ENCODE data around the gene PHLPP1. TPM values are rescaled to one million over a fixed set of nuclear protein-coding genes. Genes with fewer than 3 reads are reported as not detected.

Gene PHLPP1
- total and polyA plus RNA-seq, 9 donors: 4.4 to 15.9 (median 12.0) TPM

- H3K9me3 ChIP-seq: no peaks in the 10 kb centered on the region
Observed at GRCh38 chr18:62847081-62847480, 131.7 kb downstream of the PHLPP1 start.

GRCh38 chr18:62848946-62849345 is 133.6 kb downstream of the PHLPP1 start:
- Histone ChIP-seq H3K4me3 (no peak overlapping the region), H3K36me3 (no peaks in the 10 kb centered on the region), H3K9me3 (no peaks in the 10 kb centered on the region), H3K27ac (no peak overlapping the region), H3K4me1 (ENCODE audit: insufficient read depth) (no peaks in the 10 kb centered on the region), H3K27me3 (no peaks in the 10 kb centered on the region)
- 97 to 100% (median 99%) methylated on average over 1 of the region's 1 CpG for WGBS, 3 donors
- DNase-seq: no peak
- intact Hi-C loops (cut with DNase I): no loop called here
- TF ChIP-seq POLR2A (IDR thresholded peaks at IDR 0.05) (no peak), EP300 (IDR thresholded peaks at IDR 0.05) (no peak), CTCF (IDR thresholded peaks at IDR 0.05) (no peak)

More at GRCh38 chr18:62847081-62847480, 131.7 kb downstream of the PHLPP1 start:
- no peak for DNase-seq
- H3K4me3 ChIP-seq: no peak overlapping the region
- 49 to 65% (median 56%) methylated on average over 4 of the region's 4 CpGs for WGBS, 3 donors
- no peak overlapping the region for H3K27ac ChIP-seq
- H3K27me3 ChIP-seq: no peaks in the 10 kb centered on the region
- no peaks in the 10 kb centered on the region for H3K36me3 ChIP-seq
- H3K4me1 ChIP-seq (ENCODE audit: insufficient read depth): no peaks in the 10 kb centered on the region
- TF ChIP-seq POLR2A (IDR thresholded peaks at IDR 0.05): no peak
- TF ChIP-seq CTCF (IDR thresholded peaks at IDR 0.05): no peak
- no peak for TF ChIP-seq EP300 (IDR thresholded peaks at IDR 0.05)
- intact Hi-C loops (cut with DNase I): no loop called here

GRCh38 chr18:62850619-62851306 is 135.4 kb downstream of the PHLPP1 start:
- no peak for TF ChIP-seq POLR2A (IDR thresholded peaks at IDR 0.05)
- TF ChIP-seq CTCF (IDR thresholded peaks at IDR 0.05): no peak
- no peak for TF ChIP-seq EP300 (IDR thresholded peaks at IDR 0.05)
- Histone ChIP-seq H3K27ac (no peak overlapping the region), H3K9me3 (no peaks in the 10 kb centered on the region), H3K4me3 (no peak overlapping the region), H3K27me3 (no peaks in the 10 kb centered on the region), H3K36me3 (no peaks in the 10 kb centered on the region), H3K4me1 (ENCODE audit: insufficient read depth) (no peaks in the 10 kb centered on the region)
- intact Hi-C loops (cut with DNase I): no loop called here
- 83 to 95% (median 85%) methylated on average over 7 of the region's 7 CpGs for WGBS, 3 donors
- DNase-seq: no peak

GRCh38 chr18:62852851-62853250 is 137.5 kb downstream of the PHLPP1 start:
- 69 to 75% (median 74%) methylated on average over 2 of the region's 2 CpGs for WGBS, 3 donors
- no peak for DNase-seq
- Histone ChIP-seq H3K27ac (no peak overlapping the region), H3K4me1 (ENCODE audit: insufficient read depth) (no peaks in the 10 kb centered on the region), H3K36me3 (no peaks in the 10 kb centered on the region), H3K9me3 (no peaks in the 10 kb centered on the region), H3K4me3 (no peak overlapping the region), H3K27me3 (no peaks in the 10 kb centered on the region)
- TF ChIP-seq POLR2A (IDR thresholded peaks at IDR 0.05) (no peak), EP300 (IDR thresholded peaks at IDR 0.05) (no peak), CTCF (IDR thresholded peaks at IDR 0.05) (no peak)
- intact Hi-C loops (cut with DNase I): no loop called here

Measured in ovary (tissue), 9 donors.